ENCODE data around the gene SYNE1. TPM values are rescaled to one million over a fixed set of nuclear protein-coding genes. Genes with fewer than 3 reads are reported as not detected.

The SYNE1 gene
- total RNA-seq, 2 experiments from 2014 or later: 74.6 to 140 TPM

DNA sequence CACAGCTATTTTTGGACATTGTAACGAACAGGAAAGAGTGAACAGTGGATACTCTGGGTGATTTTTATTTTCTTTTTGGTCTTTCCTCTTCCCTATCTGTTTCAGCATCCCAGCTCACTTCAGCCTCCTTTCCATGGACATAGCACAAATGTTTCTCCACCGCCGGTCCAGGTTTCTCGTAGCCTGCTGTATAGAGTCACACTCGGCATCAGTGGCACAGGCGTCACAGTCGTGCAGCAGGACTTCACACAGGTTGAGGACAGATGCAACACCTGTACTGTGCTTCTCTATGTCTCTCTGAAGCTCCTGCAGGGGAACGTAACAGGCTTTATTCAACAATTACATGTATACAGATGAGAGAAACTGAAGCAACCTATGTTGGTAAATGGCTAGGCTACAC lies 481.4 kb downstream of the SYNE1 start:
- ChIA-PET POLR2A (interaction anchor here (0.6 to 1.1 kb wide), 3 partner anchors 18 to 1639 kb away, joined by 3 to 4 read pairs (median 3); no protein-coding TSS in a partner anchor), CTCF (ENCODE audit: unreplicated experiment) (no interaction called here)

GRCh38 chr6:152154559-152155356 lies 482.4 kb downstream of the SYNE1 start:
- Histone ChIP-seq H4K20me1 (ENCODE audit: insufficient read depth, low read length) (no peaks in the 10 kb centered on the region), H3K4me1 (ENCODE audit: insufficient read depth, low read length, poor library complexity, severe bottlenecking) (no peaks in the 10 kb centered on the region), H3K36me3 (ENCODE audit: insufficient read depth, low read length) (peaks cover 81% of the 10 kb centered on the region), H2AFZ (ENCODE audit: low read length) (no peak overlapping the region), H3K79me2 (ENCODE audit: insufficient read depth, low read depth, low read length) (no peaks in the 10 kb centered on the region), H3K9me3 (ENCODE audit: low read length) (no peaks in the 10 kb centered on the region), H3K4me3 (ENCODE audit: low read depth, low read length, poor library complexity, severe bottlenecking) (no peak overlapping the region), H3K9me2 (ENCODE audit: insufficient read depth, low read length) (no peaks in the 10 kb centered on the region), H3K27ac (ENCODE audit: low read depth, low read length, poor library complexity, severe bottlenecking) (no peak overlapping the region), H3K4me2 (ENCODE audit: low read length) (no peak overlapping the region)
- ChIA-PET CTCF (ENCODE audit: unreplicated experiment) (no interaction called here), POLR2A (interaction anchor here (1.0 to 1.1 kb wide), 2 partner anchors 20 to 147 kb away, joined by 3 read pairs; no protein-coding TSS in a partner anchor)
- intact Hi-C loops (cut with micrococcal nuclease; ENCODE audit: unreplicated experiment): no loop called here
- TF ChIP-seq CTCF (conservative IDR thresholded peaks at IDR 0.05; ENCODE audit: low read length) (no peak), EZH2phosphoT487 (IDR thresholded peaks at IDR 0.05; ENCODE audit: borderline replicate concordance, low read depth, low read length) (no peak)
- BruUV-seq (replicated peaks): no TSS peak
- DNase-seq (ENCODE audit: low spot score): no peak

More for the DNA sequence above, 481.4 kb downstream of the SYNE1 start:
- H3K4me1 ChIP-seq (ENCODE audit: insufficient read depth, low read length, poor library complexity, severe bottlenecking): no peaks in the 10 kb centered on the region
- peaks cover 74% of the 10 kb centered on the region for H3K36me3 ChIP-seq (ENCODE audit: insufficient read depth, low read length)
- H3K79me2 ChIP-seq (ENCODE audit: insufficient read depth, low read depth, low read length): no peaks in the 10 kb centered on the region
- H3K27ac ChIP-seq (ENCODE audit: low read depth, low read length, poor library complexity, severe bottlenecking): no peak overlapping the region
- TF ChIP-seq CTCF (conservative IDR thresholded peaks at IDR 0.05; ENCODE audit: low read length) (no peak), EZH2phosphoT487 (IDR thresholded peaks at IDR 0.05; ENCODE audit: borderline replicate concordance, low read depth, low read length) (no peak)
- H3K4me3 ChIP-seq (ENCODE audit: low read depth, low read length, poor library complexity, severe bottlenecking): no peak overlapping the region
- H2AFZ ChIP-seq (ENCODE audit: low read length): no peak overlapping the region
- intact Hi-C loops (cut with micrococcal nuclease; ENCODE audit: unreplicated experiment): no loop called here
- H4K20me1 ChIP-seq (ENCODE audit: insufficient read depth, low read length): no peaks in the 10 kb centered on the region
- no peak overlapping the region for H3K4me2 ChIP-seq (ENCODE audit: low read length)
- no peak for DNase-seq (ENCODE audit: low spot score)
- BruUV-seq (replicated peaks): no TSS peak
- no peaks in the 10 kb centered on the region for H3K9me2 ChIP-seq (ENCODE audit: insufficient read depth, low read length)
- H3K9me3 ChIP-seq (ENCODE audit: low read length): no peaks in the 10 kb centered on the region

DNA sequence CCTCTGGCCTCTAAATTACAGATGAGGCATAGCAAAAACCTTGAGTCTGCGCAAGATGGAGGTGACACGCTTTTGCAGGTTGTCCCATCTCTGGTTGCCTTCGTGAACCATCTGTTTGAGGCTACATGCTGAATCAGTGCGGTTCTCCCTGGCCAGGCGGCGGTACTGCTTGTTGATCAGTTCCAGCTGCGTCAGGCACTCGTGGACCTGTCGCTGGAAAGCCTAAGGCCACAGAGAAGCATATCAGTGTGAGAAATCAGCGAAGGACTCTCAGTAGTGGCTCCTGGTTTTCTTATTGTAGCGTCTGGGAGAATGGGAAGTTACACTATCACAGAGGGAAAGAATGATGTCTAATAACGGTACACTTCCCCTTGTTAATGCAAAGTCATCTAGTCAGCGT lies 485.2 kb downstream of the SYNE1 start:
- peaks cover 95% of the 10 kb centered on the region for H3K36me3 ChIP-seq (ENCODE audit: insufficient read depth, low read length)
- H2AFZ ChIP-seq (ENCODE audit: low read length): no peak overlapping the region
- intact Hi-C loops (cut with micrococcal nuclease; ENCODE audit: unreplicated experiment): no loop called here

More for the DNA sequence above, 485.2 kb downstream of the SYNE1 start:
- no TSS peak for BruUV-seq (replicated peaks)
- DNase-seq (ENCODE audit: low spot score): no peak
- no peaks in the 10 kb centered on the region for H3K9me3 ChIP-seq (ENCODE audit: low read length)
- no peaks in the 10 kb centered on the region for H3K9me2 ChIP-seq (ENCODE audit: insufficient read depth, low read length)
- CTCF ChIA-PET (ENCODE audit: unreplicated experiment): no interaction called here
- TF ChIP-seq CTCF (conservative IDR thresholded peaks at IDR 0.05; ENCODE audit: low read length): no peak
- TF ChIP-seq EZH2phosphoT487 (IDR thresholded peaks at IDR 0.05; ENCODE audit: borderline replicate concordance, low read depth, low read length): no peak
- H4K20me1 ChIP-seq (ENCODE audit: insufficient read depth, low read length): no peaks in the 10 kb centered on the region
- POLR2A ChIA-PET: interaction anchor here (1.0 to 2.4 kb wide), 3 partner anchors 8 to 35 kb away, joined by 3 to 6 read pairs (median 4); no protein-coding TSS in a partner anchor
- H3K4me2 ChIP-seq (ENCODE audit: low read length): no peak overlapping the region
- no peaks in the 10 kb centered on the region for H3K4me1 ChIP-seq (ENCODE audit: insufficient read depth, low read length, poor library complexity, severe bottlenecking)
- H3K4me3 ChIP-seq (ENCODE audit: low read depth, low read length, poor library complexity, severe bottlenecking): no peak overlapping the region
- no peaks in the 10 kb centered on the region for H3K79me2 ChIP-seq (ENCODE audit: insufficient read depth, low read depth, low read length)
- H3K27ac ChIP-seq (ENCODE audit: low read depth, low read length, poor library complexity, severe bottlenecking): no peak overlapping the region

All from OCI-LY7 (cell line).